ENCODE measurements around the gene SEPTIN2. TPM values are rescaled to one million over a fixed set of nuclear protein-coding genes. Genes with fewer than 3 reads are reported as not detected.
"Not testable (repeated sequence)": the region's sequence is repeated elsewhere in the genome, so short reads cannot be mapped to it uniquely, and the experiment has no call there.

SEPTIN2 gene
- total RNA-seq, 4 donors from 2014 or later, result 135 to 631 (median 268) TPM

DNA sequence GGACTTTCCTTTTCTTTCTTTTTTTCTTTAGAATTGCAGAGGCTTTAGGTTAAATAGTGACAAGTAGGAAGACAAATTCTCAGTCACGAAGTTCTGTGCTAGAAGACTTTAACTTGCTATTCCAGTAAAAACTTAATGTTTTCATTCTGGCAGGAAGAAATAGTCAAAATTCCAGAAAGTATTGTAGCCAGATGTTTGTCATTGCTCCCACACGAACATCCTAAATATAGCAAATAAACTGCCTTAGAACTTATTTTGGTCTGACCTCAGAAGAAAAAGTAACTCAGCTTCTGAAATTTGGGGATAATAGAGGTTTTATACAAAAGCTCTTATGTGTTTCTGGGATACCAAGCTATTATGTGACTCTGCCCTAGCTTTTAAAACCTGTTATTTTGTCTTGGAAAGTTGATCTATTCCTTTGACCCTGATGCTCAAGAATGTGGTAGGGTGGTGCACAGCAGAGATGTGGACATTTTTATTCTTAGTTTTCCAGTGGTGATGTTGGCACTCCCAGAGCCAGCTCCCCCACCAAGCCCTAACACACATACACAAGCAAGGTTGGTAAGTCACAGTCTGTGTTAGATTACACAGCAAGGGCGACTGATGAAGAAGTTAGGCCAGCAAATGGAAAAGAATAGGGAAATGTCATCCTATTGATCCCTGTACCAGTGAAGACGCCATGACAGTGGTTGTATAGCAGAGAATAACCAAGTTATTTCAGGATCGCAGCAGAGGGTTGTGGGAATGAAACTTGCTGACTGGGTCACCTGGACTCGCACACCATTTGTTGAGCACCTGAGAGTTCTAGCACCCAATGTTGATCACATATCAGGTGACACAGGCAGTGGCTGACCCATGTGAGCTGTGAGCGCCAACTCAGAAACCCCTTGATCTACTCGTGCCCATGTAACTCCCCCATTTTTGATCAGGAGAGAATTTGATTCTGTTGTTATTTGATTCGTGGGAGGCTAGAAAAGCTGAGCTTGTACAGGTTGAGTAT, 64.1 kb downstream of the SEPTIN2 start:
- Histone ChIP-seq H3K27ac (peak overlapping the region; percentile 43 to 64), H3K36me3 (no peaks in the 10 kb centered on the region), H3K4me1 (peaks cover 0 to 16% of the 10 kb centered on the region in 2 donors), H3K4me3 (no peak overlapping the region), H3K27me3 (no peaks in the 10 kb centered on the region), H3K9me3 (no peaks in the 10 kb centered on the region)
- DNase-seq, result no peak
- no peak for TF ChIP-seq POLR2A (IDR thresholded peaks at IDR 0.05)
- TF ChIP-seq, protein P1, sequence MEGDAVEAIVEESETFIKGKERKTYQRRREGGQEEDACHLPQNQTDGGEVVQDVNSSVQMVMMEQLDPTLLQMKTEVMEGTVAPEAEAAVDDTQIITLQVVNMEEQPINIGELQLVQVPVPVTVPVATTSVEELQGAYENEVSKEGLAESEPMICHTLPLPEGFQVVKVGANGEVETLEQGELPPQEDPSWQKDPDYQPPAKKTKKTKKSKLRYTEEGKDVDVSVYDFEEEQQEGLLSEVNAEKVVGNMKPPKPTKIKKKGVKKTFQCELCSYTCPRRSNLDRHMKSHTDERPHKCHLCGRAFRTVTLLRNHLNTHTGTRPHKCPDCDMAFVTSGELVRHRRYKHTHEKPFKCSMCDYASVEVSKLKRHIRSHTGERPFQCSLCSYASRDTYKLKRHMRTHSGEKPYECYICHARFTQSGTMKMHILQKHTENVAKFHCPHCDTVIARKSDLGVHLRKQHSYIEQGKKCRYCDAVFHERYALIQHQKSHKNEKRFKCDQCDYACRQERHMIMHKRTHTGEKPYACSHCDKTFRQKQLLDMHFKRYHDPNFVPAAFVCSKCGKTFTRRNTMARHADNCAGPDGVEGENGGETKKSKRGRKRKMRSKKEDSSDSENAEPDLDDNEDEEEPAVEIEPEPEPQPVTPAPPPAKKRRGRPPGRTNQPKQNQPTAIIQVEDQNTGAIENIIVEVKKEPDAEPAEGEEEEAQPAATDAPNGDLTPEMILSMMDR (IDR thresholded peaks at IDR 0.05), result no peak
- intact Hi-C loops (cut with DNase I; ENCODE audit: low total_unique reads), result no loop called here

DNA sequence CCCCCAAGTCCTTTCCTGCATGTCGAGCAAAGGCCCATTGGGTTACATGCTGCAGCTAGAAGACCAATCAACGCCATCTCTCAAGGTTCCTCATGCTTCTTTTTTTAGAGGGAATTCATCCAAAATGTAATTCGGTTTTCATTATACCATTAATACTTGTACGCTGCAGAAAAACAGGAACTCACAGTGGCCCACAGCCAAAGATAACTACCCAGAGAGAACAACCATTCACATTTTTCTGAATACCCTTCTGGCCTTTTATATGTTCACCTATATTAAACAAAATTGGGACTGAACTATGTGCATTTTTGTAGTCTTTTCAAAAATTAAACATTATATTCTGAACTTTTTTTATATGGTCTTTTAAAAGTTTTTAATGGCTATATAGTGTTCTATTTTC, 66.1 kb downstream of the SEPTIN2 start:
- Histone ChIP-seq H3K9me3 (no peaks in the 10 kb centered on the region), H3K4me1 (peaks cover 0 to 16% of the 10 kb centered on the region in 2 donors), H3K4me3 (no peak overlapping the region), H3K27ac (no peak overlapping the region), H3K36me3 (no peaks in the 10 kb centered on the region), H3K27me3 (no peaks in the 10 kb centered on the region)
- DNase-seq, result no peak
- intact Hi-C loops (cut with DNase I; ENCODE audit: low total_unique reads), result no loop called here
- no peak for TF ChIP-seq POLR2A (IDR thresholded peaks at IDR 0.05)
- TF ChIP-seq, protein P1 (IDR thresholded peaks at IDR 0.05), result no peak

- H3K27ac ChIP-seq; DNase-seq; H3K4me1 ChIP-seq; intact Hi-C loops (cut with DNase I; ENCODE audit: low total_unique reads); H3K27me3 ChIP-seq; H3K4me3 ChIP-seq; H3K9me3 ChIP-seq; H3K36me3 ChIP-seq: not testable (repeated sequence)
Observed at GRCh38 chr2:241385450-241385849, 69.7 kb downstream of the SEPTIN2 start.

GRCh38 chr2:241386519-241386918, 70.8 kb downstream of the SEPTIN2 start:
- H3K9me3 ChIP-seq, result no peaks in the 10 kb centered on the region
- DNase-seq, result no peak
- H3K27ac ChIP-seq, result no peak overlapping the region
- intact Hi-C loops (cut with DNase I; ENCODE audit: low total_unique reads), result no loop called here
- TF ChIP-seq POLR2A (IDR thresholded peaks at IDR 0.05), result no peak
- TF ChIP-seq, protein P1 (IDR thresholded peaks at IDR 0.05), result no peak
- H3K4me1 ChIP-seq, result peaks cover 0 to 3% of the 10 kb centered on the region in 2 donors
- no peaks in the 10 kb centered on the region for H3K36me3 ChIP-seq
- H3K4me3 ChIP-seq, result no peak overlapping the region
- H3K27me3 ChIP-seq, result no peaks in the 10 kb centered on the region

GRCh38 chr2:241389697-241390096, 74.0 kb downstream of the SEPTIN2 start:
- Histone ChIP-seq H3K27me3 (no peaks in the 10 kb centered on the region), H3K4me1 (no peaks in the 10 kb centered on the region), H3K27ac (no peak overlapping the region), H3K9me3 (no peaks in the 10 kb centered on the region), H3K36me3 (no peaks in the 10 kb centered on the region), H3K4me3 (no peak overlapping the region)
- intact Hi-C loops (cut with DNase I; ENCODE audit: low total_unique reads), result no loop called here
- TF ChIP-seq POLR2A (IDR thresholded peaks at IDR 0.05), result no peak
- TF ChIP-seq, protein P1 (IDR thresholded peaks at IDR 0.05), result no peak
- DNase-seq, result no peak

All from uterus (tissue), 4 donors.